HepG2 (cell line): ENCODE results near the gene NUP214. TPM values are rescaled to one million over a fixed set of nuclear protein-coding genes. Genes with fewer than 3 reads are reported as not detected.

Experiments used
- ATAC-seq: fragments of 200-7000 bp; cut with Tn5 transposase; 3 replicates; pipeline ENCODE4 v1.9.1; 2020; ENCODE audit warnings: mild to moderate bottlenecking, moderate library complexity
- BruUV-seq: library from RNA; stranded (reverse); fragments of 400-500 nt; replicated peaks from 2 replicates; lab custom pipeline; 2021; lab: Mats Ljungman, UMichigan
- CTCF ChIA-PET: fragments of 300-600 bp; formaldehyde crosslinking; extraction: SDS; loops from one replicate; lab custom pipeline; 2021; ENCODE audit warnings: low total read pairs, inconsistent platforms, low intra/inter-chr PET ratio; lab: Yijun Ruan, JAX
- POLR2A ChIA-PET: fragments of 350-600 bp; sonication (Branson Sonifier 250); formaldehyde crosslinking; loops from one replicate; lab custom pipeline; 2020; ENCODE audit warnings: antibody characterized with exemption, inconsistent platforms; lab: Yijun Ruan, JAX
- DNase-seq: peaks from one replicate; pipeline ENCODE4 v3.0.0-alpha.2; 2015; ENCODE audit warnings: low spot score
- FAIRE-seq: peaks from 3 replicates; lab custom pipeline; 2011; peaks lifted over from hg19 to GRCh38; lab: Jason Lieb, UNC
- H2AFZ ChIP-seq: one replicate; pipeline ENCODE4 v1.6.1; 2011; ENCODE audit warnings: low read length, inconsistent platforms
- H3K27ac ChIP-seq: fragments of 300-600 bp; 3 replicates; pipeline ENCODE4 v1.8.0; 2011; ENCODE audit warnings: mixed run types, mild to moderate bottlenecking, mixed read lengths, low read length, inconsistent platforms; ENCODE audit not compliant: insufficient read depth; ENCODE audit errors: extremely low read length
- H3K27me3 ChIP-seq, 2 experiments: fragments of 200-600 bp in 1 of 2; 2 replicates in 1 of 2; 3 replicates in 1 of 2; pipeline versions ENCODE4 v1.6.0 to v1.8.0; 2011; ENCODE audit warnings: low read length in 2 of 2, mild to moderate bottlenecking in 2 of 2, moderate library complexity in 2 of 2, inconsistent platforms in 1 of 2; ENCODE audit not compliant: insufficient read depth in 2 of 2, control insufficient read depth in 1 of 2
- H3K36me3 ChIP-seq, 2 experiments: fragments of 200-600 bp in 1 of 2; replicated peaks in 1 of 2; 2 replicates in 1 of 2; 3 replicates in 1 of 2; pipeline versions ENCODE4 v1.5.1 to v1.8.0; 2011; ENCODE audit warnings: low read length in 2 of 2, inconsistent platforms in 1 of 2; ENCODE audit not compliant: insufficient read depth in 2 of 2, control insufficient read depth in 1 of 2
- H3K4me1 ChIP-seq: 2 replicates; pipeline ENCODE4 v1.5.1; 2012; ENCODE audit warnings: low read length, inconsistent platforms; ENCODE audit not compliant: insufficient read depth
- H3K4me2 ChIP-seq: 2 replicates; pipeline ENCODE4 v1.6.0; 2011; ENCODE audit warnings: low read depth, low read length, inconsistent platforms
- H3K4me3 ChIP-seq, 3 experiments: fragments of 200-600 bp in 1 of 3; sonication (generic), shearing (Covaris generic) in 1 of 3; replicated peaks in 1 of 3; 2 replicates each; pipeline ENCODE4 v1.5.1; 2011 to 2016; ENCODE audit warnings: low read length in 3 of 3, inconsistent platforms in 2 of 3, low read depth in 2 of 3, mild to moderate bottlenecking in 2 of 3, control low read depth in 1 of 3, mixed read lengths in 1 of 3; ENCODE audit not compliant: insufficient read depth in 1 of 3
- H3K79me2 ChIP-seq: one replicate; pipeline ENCODE4 v1.6.1; 2011; ENCODE audit warnings: low read length, inconsistent platforms; ENCODE audit not compliant: insufficient read depth
- H3K9ac ChIP-seq: 2 replicates; pipeline ENCODE4 v1.6.0; 2011; ENCODE audit warnings: mild to moderate bottlenecking, low read depth, low read length, inconsistent platforms; ENCODE audit not compliant: insufficient read depth
- H3K9me3 ChIP-seq: 2 replicates; pipeline ENCODE4 v1.5.1; 2012; ENCODE audit warnings: mild to moderate bottlenecking, low read length
- H4K20me1 ChIP-seq: 2 replicates; pipeline ENCODE4 v1.6.0; 2011; ENCODE audit warnings: inconsistent platforms, mild to moderate bottlenecking, low read length, moderate library complexity; ENCODE audit not compliant: insufficient read depth
- AKAP8 ChIP-seq: sonication (generic); formaldehyde crosslinking; IDR thresholded peaks from 2 replicates; pipeline ENCODE4 v1.5.1; 2020; ENCODE audit warnings: mild to moderate bottlenecking, missing genetic modification reagents
- FOSL2 ChIP-seq: sonication (generic); formaldehyde crosslinking; IDR thresholded peaks from 2 replicates; pipeline ENCODE4 v1.4.0; 2020; ENCODE audit warnings: missing genetic modification reagents
- GABPB1 ChIP-seq: IDR thresholded peaks from 2 replicates; pipeline ENCODE4 v1.6.1; 2016; ENCODE audit warnings: mild to moderate bottlenecking, missing genetic modification reagents, moderate library complexity, missing compliant biosample characterization
- JDP2 ChIP-seq: sonication (generic); formaldehyde crosslinking; IDR thresholded peaks from 2 replicates; pipeline ENCODE4 v1.8.1; 2022; ENCODE audit warnings: missing genetic modification reagents, borderline replicate concordance
- POLR2G ChIP-seq: fragments of 200-400 bp; formaldehyde crosslinking; IDR thresholded peaks from 2 replicates; pipeline ENCODE4 v1.6.1; 2018; ENCODE audit warnings: mild to moderate bottlenecking, low read depth, low read length, moderate library complexity
- RAD51 ChIP-seq: fragments of 450-650 bp; IDR thresholded peaks from 2 replicates; pipeline ENCODE4 v1.6.1; 2016; ENCODE audit warnings: borderline replicate concordance
- TCF12 ChIP-seq, 2 experiments: fragments of 450-650 bp in 1 of 2; sonication (generic) in 1 of 2; formaldehyde crosslinking in 1 of 2; IDR thresholded peaks; 2 replicates each; pipeline versions ENCODE4 v1.6.1 to v1.8.0; 2017 to 2022; ENCODE audit warnings: antibody characterized with exemption in 1 of 2, mild to moderate bottlenecking in 1 of 2, missing genetic modification reagents in 1 of 2, moderate library complexity in 1 of 2
- ZC3H13 ChIP-seq: sonication (generic); formaldehyde crosslinking; IDR thresholded peaks from 2 replicates; pipeline ENCODE4 v1.8.1; 2023; ENCODE audit warnings: mild to moderate bottlenecking, missing genetic modification reagents, moderate library complexity
- ZEB1 ChIP-seq: IDR thresholded peaks from 2 replicates; pipeline ENCODE4 v1.6.1; 2012; ENCODE audit warnings: mild to moderate bottlenecking, low read depth, inconsistent platforms; ENCODE audit not compliant: insufficient replicate concordance
- ZNF235 ChIP-seq: sonication (generic); formaldehyde crosslinking; IDR thresholded peaks from 2 replicates; pipeline ENCODE4 v1.8.1; 2023; ENCODE audit warnings: mild to moderate bottlenecking, missing genetic modification reagents, borderline replicate concordance
- ZNF558 ChIP-seq: sonication (generic); formaldehyde crosslinking; IDR thresholded peaks from 2 replicates; pipeline ENCODE4 v1.9.0; 2022; ENCODE audit warnings: mild to moderate bottlenecking, missing genetic modification reagents, borderline replicate concordance
- ZNF577 ChIP-seq: sonication (generic); formaldehyde crosslinking; IDR thresholded peaks from 2 replicates; pipeline ENCODE4 v1.4.0; 2020; ENCODE audit warnings: mild to moderate bottlenecking, low read depth, missing genetic modification reagents, borderline replicate concordance
- ZNF768 ChIP-seq: sonication (generic); formaldehyde crosslinking; IDR thresholded peaks from 2 replicates; pipeline ENCODE4 v1.4.0; 2020; ENCODE audit warnings: missing genetic modification reagents
- WGBS: methylation state at CpG from one replicate; pipeline ENCODE4 v1.1.6; 2017; ENCODE audit warnings: low lambda C conversion rate; 5-methylcytosine and 5-hydroxymethylcytosine counted together
- in situ Hi-C: cut with HindIII; loops from 2 replicates; pipeline ENCODE4 v1.10.0; 2017; ENCODE audit warnings: low pct_unique_long_range_greater_than_20kb; ENCODE audit not compliant: extremely low pct_ligation_motif_present
- intact Hi-C: fragments of 100-400 bp; cut with micrococcal nuclease; formaldehyde crosslinking; loops from one replicate; pipeline ENCODE4 v1.10.0; 2022; ENCODE audit not compliant: unreplicated experiment
- polyA plus RNA-seq, 8 experiments: library from polyadenylated mRNA; depleted of rRNA in 3 of 8; stranded (reverse) in 7 of 8; unstranded in 1 of 8; fragments of >200 nt; fragmentation: Illumina TruSeq in 4 of 8; extraction: Trizol in 4 of 8; gene quantifications; 2 replicates each; pipeline versions ENCODE4 v1.2.1 to v1.2.3, GENCODE V29; 2011 to 2016; ENCODE audit warnings: low read depth in 4 of 8, missing spikeins in 1 of 8, mixed read lengths in 1 of 8; ENCODE audit not compliant: insufficient read depth in 1 of 8
- total RNA-seq, 5 experiments: library from RNA; depleted of rRNA; stranded (reverse); fragments of >200 nt; fragmentation: Illumina TruSeq; extraction: Trizol; gene quantifications; 2 replicates each; pipeline ENCODE4 v1.2.3, GENCODE V29; 2016; ENCODE audit warnings: low read depth in 1 of 5
- TF ChIP-seq, protein P1 (sequence below): sonication (generic); formaldehyde crosslinking; IDR thresholded peaks from 2 replicates; pipeline ENCODE4 v1.4.0; 2020; ENCODE audit warnings: mild to moderate bottlenecking, missing genetic modification reagents
- TF ChIP-seq, protein P2 (sequence below): sonication (generic); formaldehyde crosslinking; IDR thresholded peaks from 2 replicates; pipeline ENCODE4 v1.4.0; 2020; ENCODE audit warnings: low read depth, mild to moderate bottlenecking, missing genetic modification reagents
- TF ChIP-seq, protein P3 (sequence below): sonication (generic); formaldehyde crosslinking; IDR thresholded peaks from 2 replicates; pipeline ENCODE4 v1.5.1; 2020; ENCODE audit warnings: missing genetic modification reagents, mild to moderate bottlenecking, borderline replicate concordance

The NUP214 gene
- total and polyA plus RNA-seq, 2 of the 13 experiments (the other 11 are each of a cell fraction or from before 2014, with no cell fraction given): 8.4 to 16.0 TPM

DNA sequence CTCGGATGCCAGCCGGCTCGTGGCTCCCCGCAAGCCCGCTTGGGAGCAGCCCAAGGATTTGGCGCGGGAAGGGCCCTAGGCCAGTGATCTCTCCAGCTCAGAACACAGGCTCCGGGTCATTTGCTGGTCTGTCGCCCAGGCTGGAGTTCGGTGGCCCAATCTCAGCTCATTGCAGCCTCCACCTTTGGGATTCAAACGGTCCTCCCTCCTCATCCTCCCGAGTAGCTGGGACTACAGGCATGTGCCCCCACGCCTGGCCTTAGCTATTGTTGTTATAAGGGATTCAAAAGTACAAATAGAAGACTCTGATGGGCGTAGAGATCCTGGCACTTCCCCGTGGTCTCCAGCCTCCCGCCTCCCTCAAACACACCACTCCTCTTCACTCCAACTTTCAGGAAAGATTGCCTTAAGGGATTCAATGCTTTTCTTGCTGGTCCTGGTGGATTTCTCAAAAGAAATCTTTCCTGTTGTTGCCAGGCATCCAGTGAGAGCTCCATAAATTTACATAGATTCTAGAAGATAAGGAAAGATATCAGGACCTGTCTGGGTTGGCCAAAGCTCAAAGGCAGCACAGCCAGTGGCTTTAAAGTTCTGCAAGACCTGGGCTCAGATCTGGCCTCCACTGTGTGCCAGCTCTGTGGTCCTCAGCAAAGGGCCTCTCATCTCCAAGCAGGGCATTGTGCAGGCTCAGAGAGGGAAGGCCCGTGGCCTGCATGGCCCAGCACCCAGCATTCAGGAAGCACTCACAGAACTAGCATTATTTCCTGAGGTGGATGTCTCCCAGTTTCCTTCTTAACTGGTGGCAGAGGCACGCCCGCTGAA is 28.0 kb upstream of the NUP214 start:
- in situ Hi-C loops (no loop called here), intact Hi-C loops (no loop called here)
- Histone ChIP-seq H3K4me3 (peak overlapping the region; percentile 57 to 91 (median 77); a peak in 5 of 6 replicates), H3K79me2 (no peaks in the 10 kb centered on the region), H3K4me2 (peak overlapping the region; percentile 93), H4K20me1 (no peaks in the 10 kb centered on the region), H2AFZ (no peak overlapping the region), H3K27ac (no peak overlapping the region), H3K9me3 (no peaks in the 10 kb centered on the region), H3K4me1 (peaks cover 30% of the 10 kb centered on the region), H3K27me3 (peaks cover 2 to 42% of the 10 kb centered on the region in 2 experiments; a peak in 4 of 5 replicates), H3K9ac (peak overlapping the region; percentile 58; the same call in 1 of the 2 replicates), H3K36me3 (no peaks in the 10 kb centered on the region)
- FAIRE-seq: no peak
- ChIA-PET POLR2A (interaction anchor here (1.6 to 4.5 kb wide), 2 partner anchors 25 to 28 kb away, joined by 5 to 19 read pairs; partner anchors contain the start of gene NUP214), CTCF (no interaction called here)
- ATAC-seq: no peak; the same call in 2 of the 3 replicates
- DNase-seq: no peak
- 26% methylated on average over 10 of the region's 19 CpGs for WGBS
- TSS peak; percentile 53 for BruUV-seq
- TF ChIP-seq ZNF577 (CRISPR knock-in tag) (no peak), GABPB1 (CRISPR knock-in tag) (0 out of 2 replicates have a peak, but pooled peaks have one; percentile 4), ZC3H13 (CRISPR knock-in tag) (no peak), FOSL2 (CRISPR knock-in tag) (no peak), ZEB1 (no peak), TCF12 (IDR thresholded peaks at IDR 0.05) (no peak), TCF12 (CRISPR knock-in tag; IDR thresholded peaks at IDR 0.05) (no peak), AKAP8 (no peak), ZNF768 (CRISPR knock-in tag) (peak; percentile 96), ZNF558 (CRISPR knock-in tag) (0 out of 2 replicates have a peak, but pooled peaks have one; percentile 18), POLR2G (no peak), ZNF235 (no peak), JDP2 (no peak), RAD51 (no peak)
- TF ChIP-seq, protein P1, sequence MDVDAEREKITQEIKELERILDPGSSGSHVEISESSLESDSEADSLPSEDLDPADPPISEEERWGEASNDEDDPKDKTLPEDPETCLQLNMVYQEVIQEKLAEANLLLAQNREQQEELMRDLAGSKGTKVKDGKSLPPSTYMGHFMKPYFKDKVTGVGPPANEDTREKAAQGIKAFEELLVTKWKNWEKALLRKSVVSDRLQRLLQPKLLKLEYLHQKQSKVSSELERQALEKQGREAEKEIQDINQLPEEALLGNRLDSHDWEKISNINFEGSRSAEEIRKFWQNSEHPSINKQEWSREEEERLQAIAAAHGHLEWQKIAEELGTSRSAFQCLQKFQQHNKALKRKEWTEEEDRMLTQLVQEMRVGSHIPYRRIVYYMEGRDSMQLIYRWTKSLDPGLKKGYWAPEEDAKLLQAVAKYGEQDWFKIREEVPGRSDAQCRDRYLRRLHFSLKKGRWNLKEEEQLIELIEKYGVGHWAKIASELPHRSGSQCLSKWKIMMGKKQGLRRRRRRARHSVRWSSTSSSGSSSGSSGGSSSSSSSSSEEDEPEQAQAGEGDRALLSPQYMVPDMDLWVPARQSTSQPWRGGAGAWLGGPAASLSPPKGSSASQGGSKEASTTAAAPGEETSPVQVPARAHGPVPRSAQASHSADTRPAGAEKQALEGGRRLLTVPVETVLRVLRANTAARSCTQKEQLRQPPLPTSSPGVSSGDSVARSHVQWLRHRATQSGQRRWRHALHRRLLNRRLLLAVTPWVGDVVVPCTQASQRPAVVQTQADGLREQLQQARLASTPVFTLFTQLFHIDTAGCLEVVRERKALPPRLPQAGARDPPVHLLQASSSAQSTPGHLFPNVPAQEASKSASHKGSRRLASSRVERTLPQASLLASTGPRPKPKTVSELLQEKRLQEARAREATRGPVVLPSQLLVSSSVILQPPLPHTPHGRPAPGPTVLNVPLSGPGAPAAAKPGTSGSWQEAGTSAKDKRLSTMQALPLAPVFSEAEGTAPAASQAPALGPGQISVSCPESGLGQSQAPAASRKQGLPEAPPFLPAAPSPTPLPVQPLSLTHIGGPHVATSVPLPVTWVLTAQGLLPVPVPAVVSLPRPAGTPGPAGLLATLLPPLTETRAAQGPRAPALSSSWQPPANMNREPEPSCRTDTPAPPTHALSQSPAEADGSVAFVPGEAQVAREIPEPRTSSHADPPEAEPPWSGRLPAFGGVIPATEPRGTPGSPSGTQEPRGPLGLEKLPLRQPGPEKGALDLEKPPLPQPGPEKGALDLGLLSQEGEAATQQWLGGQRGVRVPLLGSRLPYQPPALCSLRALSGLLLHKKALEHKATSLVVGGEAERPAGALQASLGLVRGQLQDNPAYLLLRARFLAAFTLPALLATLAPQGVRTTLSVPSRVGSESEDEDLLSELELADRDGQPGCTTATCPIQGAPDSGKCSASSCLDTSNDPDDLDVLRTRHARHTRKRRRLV (CRISPR knock-in tag): no peak
- TF ChIP-seq, protein P2, sequence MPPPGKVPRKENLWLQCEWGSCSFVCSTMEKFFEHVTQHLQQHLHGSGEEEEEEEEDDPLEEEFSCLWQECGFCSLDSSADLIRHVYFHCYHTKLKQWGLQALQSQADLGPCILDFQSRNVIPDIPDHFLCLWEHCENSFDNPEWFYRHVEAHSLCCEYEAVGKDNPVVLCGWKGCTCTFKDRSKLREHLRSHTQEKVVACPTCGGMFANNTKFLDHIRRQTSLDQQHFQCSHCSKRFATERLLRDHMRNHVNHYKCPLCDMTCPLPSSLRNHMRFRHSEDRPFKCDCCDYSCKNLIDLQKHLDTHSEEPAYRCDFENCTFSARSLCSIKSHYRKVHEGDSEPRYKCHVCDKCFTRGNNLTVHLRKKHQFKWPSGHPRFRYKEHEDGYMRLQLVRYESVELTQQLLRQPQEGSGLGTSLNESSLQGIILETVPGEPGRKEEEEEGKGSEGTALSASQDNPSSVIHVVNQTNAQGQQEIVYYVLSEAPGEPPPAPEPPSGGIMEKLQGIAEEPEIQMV (CRISPR knock-in tag): 0 out of 2 replicates have a peak, but pooled peaks have one; percentile 1
- TF ChIP-seq, protein P3, sequence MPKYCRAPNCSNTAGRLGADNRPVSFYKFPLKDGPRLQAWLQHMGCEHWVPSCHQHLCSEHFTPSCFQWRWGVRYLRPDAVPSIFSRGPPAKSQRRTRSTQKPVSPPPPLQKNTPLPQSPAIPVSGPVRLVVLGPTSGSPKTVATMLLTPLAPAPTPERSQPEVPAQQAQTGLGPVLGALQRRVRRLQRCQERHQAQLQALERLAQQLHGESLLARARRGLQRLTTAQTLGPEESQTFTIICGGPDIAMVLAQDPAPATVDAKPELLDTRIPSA (CRISPR knock-in tag): no peak
